C4-2B (cell line): ENCODE data around the gene SRRM3.

Experiments used
- H3K27ac ChIP-seq: fragments of 450-650 bp; 2 replicates; pipeline ENCODE4 v1.5.1; 2017
- ZFX ChIP-seq: fragments of 450-650 bp; IDR thresholded peaks from 2 replicates; pipeline ENCODE4 v1.6.1; 2017
- TF ChIP-seq, protein P1 (sequence below): fragments of 450-650 bp; conservative IDR thresholded peaks from 2 replicates; pipeline ENCODE4 v1.5.1; 2017; ENCODE audit warnings: mild to moderate bottlenecking

SRRM3 gene

DNA sequence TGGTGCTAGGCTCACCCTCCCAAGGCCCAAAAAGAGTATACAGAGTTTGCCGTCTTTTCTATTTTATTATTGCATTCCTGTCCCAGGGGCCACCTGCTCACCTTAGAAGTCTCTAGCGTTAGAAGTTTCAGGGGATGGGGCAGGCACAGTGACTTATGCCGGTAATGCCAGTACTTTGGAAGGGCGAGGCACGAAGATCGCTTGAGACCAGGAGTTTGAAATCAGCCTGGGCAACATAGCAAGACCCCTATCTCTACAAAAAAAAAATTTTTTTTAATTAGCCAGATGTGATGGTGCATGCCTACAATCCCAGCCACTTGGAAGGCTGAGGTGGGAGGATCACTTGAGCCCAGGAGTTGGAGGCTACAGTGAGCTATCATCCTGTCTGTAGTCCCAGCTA, 70.4 kb downstream of the SRRM3 start:
- no peak overlapping the region for H3K27ac ChIP-seq
- no peak for TF ChIP-seq ZFX
- TF ChIP-seq, protein P1, sequence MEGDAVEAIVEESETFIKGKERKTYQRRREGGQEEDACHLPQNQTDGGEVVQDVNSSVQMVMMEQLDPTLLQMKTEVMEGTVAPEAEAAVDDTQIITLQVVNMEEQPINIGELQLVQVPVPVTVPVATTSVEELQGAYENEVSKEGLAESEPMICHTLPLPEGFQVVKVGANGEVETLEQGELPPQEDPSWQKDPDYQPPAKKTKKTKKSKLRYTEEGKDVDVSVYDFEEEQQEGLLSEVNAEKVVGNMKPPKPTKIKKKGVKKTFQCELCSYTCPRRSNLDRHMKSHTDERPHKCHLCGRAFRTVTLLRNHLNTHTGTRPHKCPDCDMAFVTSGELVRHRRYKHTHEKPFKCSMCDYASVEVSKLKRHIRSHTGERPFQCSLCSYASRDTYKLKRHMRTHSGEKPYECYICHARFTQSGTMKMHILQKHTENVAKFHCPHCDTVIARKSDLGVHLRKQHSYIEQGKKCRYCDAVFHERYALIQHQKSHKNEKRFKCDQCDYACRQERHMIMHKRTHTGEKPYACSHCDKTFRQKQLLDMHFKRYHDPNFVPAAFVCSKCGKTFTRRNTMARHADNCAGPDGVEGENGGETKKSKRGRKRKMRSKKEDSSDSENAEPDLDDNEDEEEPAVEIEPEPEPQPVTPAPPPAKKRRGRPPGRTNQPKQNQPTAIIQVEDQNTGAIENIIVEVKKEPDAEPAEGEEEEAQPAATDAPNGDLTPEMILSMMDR, result no peak

DNA sequence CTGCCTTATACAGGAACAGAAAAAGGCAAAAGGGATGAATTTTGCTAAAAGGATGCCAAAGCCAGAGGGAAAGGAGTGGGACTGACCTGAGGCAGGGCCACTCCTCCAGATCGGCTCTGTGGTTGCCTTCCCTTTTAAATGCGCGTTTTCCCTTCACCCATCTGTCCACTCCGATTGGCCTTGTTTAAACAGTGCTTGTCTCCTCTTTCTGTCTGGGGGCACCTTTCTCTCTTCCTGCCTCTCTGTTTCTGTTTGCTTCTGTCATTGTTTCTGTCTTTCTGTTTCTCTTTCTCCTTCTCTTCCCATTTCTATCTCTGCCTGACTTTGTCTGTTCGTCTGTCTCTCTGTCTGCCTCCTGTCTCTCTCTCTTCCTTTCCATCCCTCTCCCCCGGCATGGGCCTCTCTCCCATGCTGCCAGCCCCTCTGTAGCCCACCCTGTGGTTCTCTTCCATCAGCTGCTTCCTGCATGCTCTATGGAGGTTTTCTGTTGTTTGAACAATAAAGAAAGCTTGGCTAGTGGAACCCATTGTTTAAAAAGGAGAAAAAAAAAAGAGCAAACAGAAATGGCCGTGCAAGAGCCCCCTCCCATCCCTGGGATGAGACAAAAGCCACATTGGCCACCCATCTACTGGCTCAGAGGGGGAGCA, 71.3 kb downstream of the SRRM3 start:
- no peak overlapping the region for H3K27ac ChIP-seq
- TF ChIP-seq ZFX, result no peak
- TF ChIP-seq, protein P1, result no peak

DNA sequence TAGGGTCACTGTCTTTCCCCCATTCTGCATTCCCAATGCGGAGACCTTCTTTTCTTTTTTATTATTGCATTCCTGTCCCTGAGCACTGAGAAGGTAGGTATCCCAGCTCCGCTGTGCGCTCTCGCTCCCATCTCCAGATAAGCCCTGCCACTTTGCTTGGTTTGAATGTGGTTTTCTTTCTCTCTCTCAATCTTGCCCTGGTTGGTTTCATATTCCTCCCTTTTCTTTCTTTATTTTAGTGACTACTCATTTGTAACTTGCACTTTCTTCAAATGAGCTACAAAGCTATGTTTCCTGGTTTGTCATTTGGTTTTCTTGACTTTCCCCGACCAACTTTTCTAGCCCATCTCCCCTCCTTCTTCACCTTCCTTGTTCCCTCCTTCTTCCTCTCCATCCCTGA, 71.8 kb downstream of the SRRM3 start:
- H3K27ac ChIP-seq, result no peak overlapping the region
- TF ChIP-seq ZFX, result no peak
- TF ChIP-seq, protein P1, result no peak

DNA sequence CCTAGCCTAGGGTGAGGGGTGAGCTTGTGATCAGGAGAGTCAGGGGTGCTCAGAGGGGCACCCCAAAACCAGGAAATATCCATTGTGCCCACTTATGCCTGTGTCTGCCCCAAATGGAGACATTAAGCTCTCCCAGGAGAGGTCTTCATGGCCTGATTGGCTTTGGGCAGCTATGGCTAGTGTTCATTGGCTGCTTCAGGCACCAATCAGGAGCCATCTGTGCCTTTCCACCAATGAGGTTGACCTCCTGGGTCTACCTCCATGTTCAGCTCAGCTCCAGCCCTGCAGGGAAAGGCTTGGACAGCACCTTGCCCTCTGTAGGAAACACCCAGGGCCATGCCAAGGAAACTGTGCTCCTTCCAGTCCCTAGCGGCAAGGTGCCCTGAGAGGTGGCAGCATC, 76.8 kb downstream of the SRRM3 start:
- TF ChIP-seq, protein P1, result no peak
- TF ChIP-seq ZFX, result no peak
- no peak overlapping the region for H3K27ac ChIP-seq

DNA sequence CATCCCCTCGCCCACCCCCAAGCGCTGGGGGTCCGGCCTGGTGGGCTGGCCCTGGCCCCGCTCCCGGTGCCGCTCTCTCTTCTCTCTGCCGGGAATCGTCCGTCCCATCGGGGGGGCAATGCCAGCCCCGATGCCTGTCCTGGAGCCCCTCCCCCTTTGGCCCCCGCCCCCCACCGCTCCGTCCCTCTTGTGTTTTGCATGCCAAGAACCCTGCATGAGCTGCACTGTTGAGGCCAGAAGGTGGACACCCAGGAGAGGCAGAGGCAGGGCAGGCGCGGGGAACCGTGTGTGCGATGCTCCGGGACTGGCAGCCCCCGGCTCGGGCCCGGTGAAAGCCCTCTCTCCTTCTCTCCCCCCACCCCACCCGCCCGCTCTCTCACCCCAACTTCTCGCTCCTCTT, 78.7 kb downstream of the SRRM3 start:
- TF ChIP-seq, protein P1, result no peak
- TF ChIP-seq ZFX, result no peak
- no peak overlapping the region for H3K27ac ChIP-seq

DNA sequence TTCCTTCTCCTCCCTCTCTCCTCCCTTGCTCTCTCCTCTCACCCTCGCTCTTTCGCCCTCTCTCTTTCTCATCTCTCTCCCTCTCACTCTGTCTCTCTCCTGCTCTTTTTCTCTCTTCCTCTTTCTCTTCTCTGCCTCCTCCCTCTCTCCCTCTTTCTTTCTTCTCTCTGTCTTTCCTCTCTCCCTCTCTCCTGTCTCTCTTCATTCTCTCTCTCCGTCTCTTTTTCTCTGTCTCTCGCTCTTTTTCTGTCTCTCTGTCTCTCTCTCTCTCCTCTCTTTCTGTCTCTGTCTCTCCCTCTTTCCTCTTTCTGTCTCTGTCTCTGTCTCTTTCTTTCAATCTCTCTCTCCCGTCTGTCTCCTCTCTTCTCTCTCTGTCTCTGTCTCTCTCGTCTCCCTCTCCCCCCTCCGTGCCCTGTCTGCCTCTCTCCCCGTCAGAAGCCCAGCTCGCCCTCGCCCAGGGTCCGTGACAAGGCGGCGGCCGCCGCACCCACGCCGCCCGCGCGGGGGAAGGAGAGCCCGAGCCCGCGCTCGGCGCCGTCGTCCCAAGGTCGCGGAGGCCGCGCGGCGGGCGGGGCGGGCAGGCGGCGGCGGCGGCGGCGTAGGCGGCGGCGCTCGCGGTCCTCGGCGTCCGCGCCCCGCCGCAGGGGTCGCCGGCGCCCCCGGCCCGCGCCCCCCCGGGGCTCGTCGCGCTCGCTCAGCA, 79.5 kb downstream of the SRRM3 start:
- H3K27ac ChIP-seq, result no peak overlapping the region
- no peak for TF ChIP-seq ZFX

DNA sequence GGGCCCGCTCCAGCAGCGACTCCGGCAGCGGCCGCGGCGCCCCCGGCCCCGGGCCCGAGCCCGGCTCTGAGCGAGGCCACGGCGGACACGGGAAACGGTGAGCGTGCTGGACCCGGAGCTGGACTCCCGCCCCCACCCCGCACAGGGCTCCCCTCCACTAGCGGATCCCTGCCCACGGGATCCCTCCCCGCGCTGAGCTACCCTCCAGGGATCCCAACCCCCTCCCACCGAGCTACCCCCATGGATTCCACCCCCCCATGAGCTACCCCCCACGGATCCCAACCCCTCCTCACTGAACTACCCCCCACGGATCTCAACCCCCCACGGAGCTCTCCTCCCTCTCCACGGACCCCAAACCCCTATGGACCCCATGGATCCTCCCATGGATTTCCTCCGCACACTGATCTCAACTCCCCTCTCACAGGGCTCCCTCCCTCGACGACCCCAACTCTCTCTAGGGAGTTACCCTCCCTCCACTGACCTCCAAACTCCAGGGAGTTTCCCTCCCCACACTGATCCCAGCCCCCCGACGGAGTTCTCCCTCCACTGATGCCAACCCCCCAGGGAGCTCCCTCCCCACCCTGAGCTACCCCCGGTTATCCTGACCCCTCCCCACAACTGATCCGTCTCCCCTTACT, 80.1 kb downstream of the SRRM3 start:
- no peak overlapping the region for H3K27ac ChIP-seq
- TF ChIP-seq ZFX, result no peak

DNA sequence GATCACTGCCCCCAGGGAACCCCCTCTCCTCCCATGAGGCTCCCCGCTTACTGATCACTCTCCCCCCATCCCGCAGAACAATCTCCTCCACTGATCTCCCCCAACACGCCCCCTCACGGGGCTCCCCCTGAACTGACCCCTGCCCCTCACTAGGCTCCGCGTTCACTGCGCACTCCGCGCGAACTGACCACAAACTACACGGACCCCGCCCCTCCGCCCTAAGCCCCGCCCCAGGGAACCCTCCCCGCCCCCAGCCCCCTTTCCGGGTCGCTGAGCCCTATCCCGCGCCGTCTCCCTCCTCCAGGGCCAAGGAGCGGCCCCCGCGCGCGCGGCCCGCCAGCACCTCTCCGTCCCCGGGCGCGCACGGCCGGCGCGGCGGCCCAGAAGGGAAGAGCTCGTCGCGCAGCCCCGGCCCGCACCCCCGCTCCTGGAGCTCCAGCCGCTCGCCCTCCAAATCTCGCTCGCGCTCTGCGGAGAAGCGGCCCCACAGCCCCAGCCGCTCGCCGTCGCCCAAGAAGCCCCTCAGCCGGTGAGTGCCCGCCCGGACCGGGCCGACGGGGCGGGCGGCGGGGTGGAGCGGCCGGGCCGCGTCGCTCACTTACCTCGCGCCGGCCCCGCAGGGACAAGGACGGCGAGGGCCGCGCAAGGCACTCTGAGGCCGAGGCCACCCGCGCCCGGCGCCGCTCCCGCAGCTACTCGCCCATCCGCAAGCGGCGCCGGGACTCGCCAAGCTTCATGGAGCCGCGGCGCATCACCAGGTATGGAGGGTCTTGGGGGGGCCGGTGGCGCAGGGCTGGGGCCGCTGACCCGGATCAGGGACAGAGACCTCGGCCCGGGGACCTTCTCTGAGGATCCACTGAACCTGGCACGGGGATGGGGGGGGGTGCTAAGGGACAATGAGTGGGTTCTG, 80.9 kb downstream of the SRRM3 start:
- TF ChIP-seq, protein P1, result no peak
- TF ChIP-seq ZFX, result peak; percentile 61; the same call in 1 of the 2 replicates
- peak overlapping the region; percentile 12; the same call in 1 of the 2 replicates for H3K27ac ChIP-seq
